Natural killer cell (primary cell): ENCODE measurements around the gene HSD17B1. TPM values are rescaled to one million over a fixed set of nuclear protein-coding genes. Genes with fewer than 3 reads are reported as not detected.

ENCODE experiments used
- ATAC-seq, 3 donors: fragments of 150-1000 bp in 2 of 3; fragments of 200-7000 bp in 1 of 3; cut with Tn5 transposase; 1 replicate in 1 of 3; 2 replicates in 2 of 3; pipeline ENCODE4 v1.10.0; 2021; ENCODE audit warnings: mild to moderate bottlenecking in 2 of 3, moderate library complexity in 2 of 3
- DNase-seq, 2 donors: peaks; one replicate each; pipeline versions ENCODE4 v3.0.0 to v3.0.0-alpha.2; 2013 to 2021; ENCODE audit warnings: mixed read lengths in 1 of 2
- H3K27ac ChIP-seq: one replicate; pipeline ENCODE4 v1.5.1; 2013; ENCODE audit warnings: mild to moderate bottlenecking, low read length
- H3K27me3 ChIP-seq: one replicate; pipeline ENCODE4 v1.6.1; 2013; ENCODE audit warnings: low read length; ENCODE audit not compliant: control insufficient read depth, insufficient read depth
- H3K36me3 ChIP-seq: one replicate; pipeline ENCODE4 v1.6.1; 2013; ENCODE audit warnings: low read length; ENCODE audit not compliant: control insufficient read depth, insufficient read depth
- H3K4me1 ChIP-seq: one replicate; pipeline ENCODE4 v1.6.1; 2013; ENCODE audit warnings: low read length; ENCODE audit not compliant: control insufficient read depth, insufficient read depth
- H3K4me3 ChIP-seq: one replicate; pipeline ENCODE4 v1.5.1; 2013; ENCODE audit warnings: low read length
- H3K9me3 ChIP-seq: one replicate; pipeline ENCODE4 v1.6.1; 2013; ENCODE audit warnings: low read length; ENCODE audit not compliant: control insufficient read depth, insufficient read depth
- H3K27ac Mint-ChIP-seq, 2 donors: one replicate each; pipeline ENCODE4 v1.8.0; 2022; ENCODE audit warnings: mild to moderate bottlenecking in 2 of 2, mixed read lengths in 2 of 2, moderate library complexity in 1 of 2
- H3K27me3 Mint-ChIP-seq, 2 donors: one replicate each; pipeline ENCODE4 v1.8.0; 2022; ENCODE audit warnings: low read depth in 2 of 2, mixed read lengths in 2 of 2
- H3K36me3 Mint-ChIP-seq: one replicate; pipeline ENCODE4 v1.8.0; 2022; ENCODE audit warnings: mixed read lengths
- H3K4me1 Mint-ChIP-seq, 2 donors: one replicate each; pipeline ENCODE4 v1.8.0; 2022; ENCODE audit warnings: mixed read lengths in 2 of 2
- H3K4me3 Mint-ChIP-seq: one replicate; pipeline ENCODE4 v1.8.0; 2022; ENCODE audit warnings: mild to moderate bottlenecking, moderate library complexity, mixed read lengths
- H3K9me3 Mint-ChIP-seq, 2 donors: one replicate each; pipeline ENCODE4 v1.8.0; 2022; ENCODE audit warnings: mixed read lengths in 2 of 2
- WGBS: methylation state at CpG from one replicate; pipeline ENCODE4 v1.1.7; 2013; ENCODE audit warnings: missing lambda C conversion rate; ENCODE audit not compliant: insufficient coverage; 5-methylcytosine and 5-hydroxymethylcytosine counted together
- intact Hi-C: fragments of 100-400 bp; cut with micrococcal nuclease; formaldehyde crosslinking; loops from one replicate; pipeline ENCODE4 v1.14.2; 2022
- total RNA-seq, 4 donors: library from RNA; stranded (reverse); fragments of 120-200 nt in 1 of 4; gene quantifications; one replicate each; pipeline versions ENCODE4 v1.2.3 to v1.2.4, GENCODE V29; 2013 to 2022
- TF ChIP-seq, protein P1 (sequence below): fragments of 200-600 bp; IDR thresholded peaks from one replicate; pipeline ENCODE4 v1.8.0; 2022; ENCODE audit warnings: antibody characterized with exemption

Gene HSD17B1
- total RNA-seq, 3 donors from 2014 or later (not counting 1 experiment from before 2014, with no cell fraction given) = 0.68 to 1.6 (median 1.2) TPM

- intact Hi-C loops = no loop called here
- Mint-ChIP-seq H3K36me3 (no peaks in the 10 kb centered on the region), H3K4me3 (no peak overlapping the region), H3K9me3 (no peaks in the 10 kb centered on the region), H3K27me3 (no peaks in the 10 kb centered on the region), H3K4me1 (peaks cover 24 to 44% of the 10 kb centered on the region in 2 donors), H3K27ac (peak overlapping the region in 1 of 2 donors; percentile 16)
- H3K27ac ChIP-seq = no peak overlapping the region
- no peaks in the 10 kb centered on the region for H3K9me3 ChIP-seq
- H3K27me3 ChIP-seq = no peaks in the 10 kb centered on the region
- no peaks in the 10 kb centered on the region for H3K4me1 ChIP-seq
- TF ChIP-seq, protein P1, sequence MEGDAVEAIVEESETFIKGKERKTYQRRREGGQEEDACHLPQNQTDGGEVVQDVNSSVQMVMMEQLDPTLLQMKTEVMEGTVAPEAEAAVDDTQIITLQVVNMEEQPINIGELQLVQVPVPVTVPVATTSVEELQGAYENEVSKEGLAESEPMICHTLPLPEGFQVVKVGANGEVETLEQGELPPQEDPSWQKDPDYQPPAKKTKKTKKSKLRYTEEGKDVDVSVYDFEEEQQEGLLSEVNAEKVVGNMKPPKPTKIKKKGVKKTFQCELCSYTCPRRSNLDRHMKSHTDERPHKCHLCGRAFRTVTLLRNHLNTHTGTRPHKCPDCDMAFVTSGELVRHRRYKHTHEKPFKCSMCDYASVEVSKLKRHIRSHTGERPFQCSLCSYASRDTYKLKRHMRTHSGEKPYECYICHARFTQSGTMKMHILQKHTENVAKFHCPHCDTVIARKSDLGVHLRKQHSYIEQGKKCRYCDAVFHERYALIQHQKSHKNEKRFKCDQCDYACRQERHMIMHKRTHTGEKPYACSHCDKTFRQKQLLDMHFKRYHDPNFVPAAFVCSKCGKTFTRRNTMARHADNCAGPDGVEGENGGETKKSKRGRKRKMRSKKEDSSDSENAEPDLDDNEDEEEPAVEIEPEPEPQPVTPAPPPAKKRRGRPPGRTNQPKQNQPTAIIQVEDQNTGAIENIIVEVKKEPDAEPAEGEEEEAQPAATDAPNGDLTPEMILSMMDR = no peak
- H3K4me3 ChIP-seq = no peak overlapping the region
- WGBS = 79% methylated on average over 2 of the region's 2 CpGs
- ATAC-seq = no peak
- peaks cover 28% of the 10 kb centered on the region for H3K36me3 ChIP-seq
- DNase-seq = no peak
These were observed 46.2 kb downstream of the HSD17B1 start for GRCh38 chr17:42598905-42599304.

GRCh38 chr17:42603318-42603717 is 50.6 kb downstream of the HSD17B1 start:
- peaks cover 56 to 79% of the 10 kb centered on the region in 2 donors for H3K4me1 Mint-ChIP-seq
- H3K36me3 Mint-ChIP-seq = no peaks in the 10 kb centered on the region
- Histone ChIP-seq H3K9me3 (no peaks in the 10 kb centered on the region), H3K4me3 (no peak overlapping the region), H3K27ac (no peak overlapping the region), H3K36me3 (peaks cover 11% of the 10 kb centered on the region), H3K4me1 (peaks cover 22% of the 10 kb centered on the region), H3K27me3 (no peaks in the 10 kb centered on the region)
- H3K27ac Mint-ChIP-seq = peak overlapping the region; percentile 44 to 97
- no peak for DNase-seq
- H3K9me3 Mint-ChIP-seq = no peaks in the 10 kb centered on the region
- TF ChIP-seq, protein P1 = no peak
- intact Hi-C loops = no loop called here
- no peaks in the 10 kb centered on the region for H3K27me3 Mint-ChIP-seq
- peak overlapping the region; percentile 37 for H3K4me3 Mint-ChIP-seq
- WGBS = 90% methylated on average over 7 of the region's 7 CpGs
- ATAC-seq = no peak

Other genes starting within 250 kb of the HSD17B1 start
- 100 to 1,000 TPM; 190 to 246 (median 206) TPM for gene STAT3, start 164.5 kb upstream of the HSD17B1 start, total RNA-seq
- under 1 TPM in 2 of 3 donors, not detected in 1; 0.11 to 0.20 TPM for gene CAVIN1, start 129.7 kb upstream of the HSD17B1 start, total RNA-seq
- 10 to 100 TPM in 1 of 3 donors, 1 to 10 TPM in 2; 4.8 to 33.5 (median 7.5) TPM for gene ATP6V0A1, start 94.0 kb upstream of the HSD17B1 start, total RNA-seq
- 10 to 100 TPM; 34.8 to 44.3 (median 36.4) TPM for gene NAGLU, start 16.7 kb upstream of the HSD17B1 start, total RNA-seq
- gene COASY, start 9.2 kb downstream of the HSD17B1 start, total RNA-seq = 10 to 100 TPM; 61.1 to 67.8 (median 62.3) TPM
- gene MLX, start 14.2 kb downstream of the HSD17B1 start, total RNA-seq = 10 to 100 TPM; 38.9 to 58.2 (median 42.6) TPM
- gene PSMC3IP, start 24.8 kb downstream of the HSD17B1 start, total RNA-seq = 1 to 10 TPM; 5.0 to 6.2 (median 5.7) TPM
- gene RETREG3, start 56.5 kb downstream of the HSD17B1 start, total RNA-seq = 100 to 1,000 TPM in 2 of 3 donors, 10 to 100 TPM in 1; 76.0 to 114 (median 101) TPM
- gene TUBG1, start 56.8 kb downstream of the HSD17B1 start, total RNA-seq = 10 to 100 TPM in 2 of 3 donors, 1 to 10 TPM in 1; 9.7 to 16.5 (median 13.0) TPM
- 10 to 100 TPM in 1 of 3 donors, 1 to 10 TPM in 2; 7.8 to 14.2 (median 9.6) TPM for gene TUBG2, start 106.4 kb downstream of the HSD17B1 start, total RNA-seq
- gene PLEKHH3, start 124.1 kb downstream of the HSD17B1 start, total RNA-seq = 1 to 10 TPM in 1 of 3 donors, under 1 TPM in 2; 0.14 to 1.8 (median 0.26) TPM
- gene CCR10, start 128.9 kb downstream of the HSD17B1 start, total RNA-seq = 1 to 10 TPM; 1.2 to 2.6 (median 1.2) TPM
- under 1 TPM; 0.33 to 0.85 (median 0.39) TPM for gene CNTNAP1, start 129.6 kb downstream of the HSD17B1 start, total RNA-seq
- gene EZH1, start 192.1 kb downstream of the HSD17B1 start, total RNA-seq = 10 to 100 TPM; 68.8 to 92.7 (median 74.1) TPM
- not detected for gene RAMP2, start 208.3 kb downstream of the HSD17B1 start, total RNA-seq
- 10 to 100 TPM; 39.9 to 46.4 (median 41.5) TPM for gene VPS25, start 220.5 kb downstream of the HSD17B1 start, total RNA-seq
- under 1 TPM in 2 of 3 donors, not detected in 1; 0.09 to 0.13 TPM for gene WNK4, start 227.7 kb downstream of the HSD17B1 start, total RNA-seq
- gene COA3, start 245.8 kb downstream of the HSD17B1 start, total RNA-seq = 10 to 100 TPM; 12.9 to 19.3 (median 13.1) TPM
- not detected for gene CNTD1, start 245.9 kb downstream of the HSD17B1 start, total RNA-seq